K562 (cell line): ENCODE results near the gene SLC2A8. TPM values are rescaled to one million over a fixed set of nuclear protein-coding genes. Genes with fewer than 3 reads are reported as not detected.

Experiments
- BHLHE40 ChIP-seq: IDR thresholded peaks from 2 replicates; pipeline ENCODE4 v1.6.1; 2011; ENCODE audit warnings: low read length, improper control_type of control experiment
- HMGXB4 ChIP-seq: sonication (generic); formaldehyde crosslinking; IDR thresholded peaks from 2 replicates; pipeline ENCODE4 v1.8.1; 2023; ENCODE audit warnings: mild to moderate bottlenecking, missing genetic modification reagents
- KLF16 ChIP-seq: IDR thresholded peaks from 2 replicates; pipeline ENCODE4 v1.6.1; 2016; ENCODE audit warnings: antibody characterized with exemption
- PHF21A ChIP-seq: fragments of 450-650 bp; IDR thresholded peaks from 2 replicates; pipeline ENCODE4 v1.6.1; 2017; ENCODE audit warnings: low read depth, borderline replicate concordance
- RREB1 ChIP-seq: fragments of 250-450 bp; sonication (Bioruptor Pico); IDR thresholded peaks from 2 replicates; pipeline ENCODE4 v1.4.0; 2020
- SMAD3 ChIP-seq: fragments of 450-650 bp; formaldehyde crosslinking; conservative IDR thresholded peaks from 2 replicates; pipeline ENCODE4 v1.4.0; 2020; ENCODE audit warnings: mild to moderate bottlenecking
- SMARCA5 ChIP-seq: fragments of 450-650 bp; IDR thresholded peaks from 2 replicates; pipeline ENCODE4 v1.6.1; 2016
- SMARCB1 ChIP-seq: IDR thresholded peaks from 2 replicates; pipeline ENCODE4 v1.6.1; 2011; ENCODE audit warnings: improper control_type of control experiment, low read depth; ENCODE audit not compliant: insufficient read length
- TCFL5 ChIP-seq: fragments of 250-450 bp; sonication (Bioruptor Pico); conservative IDR thresholded peaks from 2 replicates; pipeline ENCODE4 v1.6.1; 2021; ENCODE audit warnings: mild to moderate bottlenecking, moderate library complexity, matching md5 sums
- THRB ChIP-seq: fragments of 450-650 bp; formaldehyde crosslinking; conservative IDR thresholded peaks from 2 replicates; pipeline ENCODE4 v1.4.0; 2022; ENCODE audit warnings: mild to moderate bottlenecking, missing genetic modification characterization
- ZBTB9 ChIP-seq: fragments of 450-650 bp; formaldehyde crosslinking; IDR thresholded peaks from 2 replicates; pipeline ENCODE4 v1.4.0; 2020; ENCODE audit warnings: mild to moderate bottlenecking, moderate library complexity
- polyA plus RNA-seq, 8 experiments: library from polyadenylated mRNA; depleted of rRNA in 4 of 8; stranded (reverse) in 5 of 8; unstranded in 3 of 8; fragments of >200 nt; fragmentation: Nextera tagmentation in 2 of 8; fragmentation: Illumina TruSeq in 1 of 8; extraction: Ambion mirVana in 2 of 8; extraction: Trizol in 1 of 8; gene quantifications; 2 replicates each; pipeline versions ENCODE4 v1.2.1 to v1.2.3, GENCODE V29; 2011 to 2014; ENCODE audit warnings: inconsistent platforms in 1 of 8, missing spikeins in 1 of 8
- total RNA-seq, 7 experiments: library from RNA; depleted of rRNA in 6 of 7; stranded (reverse); fragments of >200 nt in 6 of 7; fragmentation: Illumina TruSeq in 2 of 7; extraction: Trizol in 2 of 7; gene quantifications; 2 replicates each; pipeline versions ENCODE4 v1.2.1 to v1.2.3, GENCODE V29; 2011 to 2021; ENCODE audit warnings: low replicate concordance in 1 of 7
- TF ChIP-seq, protein P1 (sequence below): IDR thresholded peaks from 3 replicates; pipeline ENCODE4 v1.6.1; 2011; ENCODE audit warnings: borderline replicate concordance, mild to moderate bottlenecking, moderate library complexity; ENCODE audit not compliant: insufficient read length; ENCODE audit errors: extremely low read depth

The SLC2A8 gene
- total and polyA plus RNA-seq, 9 of the 15 experiments (the other 6 are each of a cell fraction or from before 2014, with no cell fraction given) = 0.13 to 12.9 (median 5.2) TPM

GRCh38 chr9:127423934-127424675 is 27.1 kb downstream of the SLC2A8 start, which contains the start of gene ZNF79 (continued):
- TF ChIP-seq RREB1 (CRISPR knock-in tag) (no peak), BHLHE40 (no peak), SMARCA5 (no peak), SMAD3 (no peak), HMGXB4 (CRISPR knock-in tag) (no peak), TCFL5 (CRISPR knock-in tag) (no peak), PHF21A (peak; percentile 68; the same call in 1 of the 2 replicates), SMARCB1 (no peak), ZBTB9 (no peak), KLF16 (no peak), THRB (no peak)
- TF ChIP-seq, protein P1, sequence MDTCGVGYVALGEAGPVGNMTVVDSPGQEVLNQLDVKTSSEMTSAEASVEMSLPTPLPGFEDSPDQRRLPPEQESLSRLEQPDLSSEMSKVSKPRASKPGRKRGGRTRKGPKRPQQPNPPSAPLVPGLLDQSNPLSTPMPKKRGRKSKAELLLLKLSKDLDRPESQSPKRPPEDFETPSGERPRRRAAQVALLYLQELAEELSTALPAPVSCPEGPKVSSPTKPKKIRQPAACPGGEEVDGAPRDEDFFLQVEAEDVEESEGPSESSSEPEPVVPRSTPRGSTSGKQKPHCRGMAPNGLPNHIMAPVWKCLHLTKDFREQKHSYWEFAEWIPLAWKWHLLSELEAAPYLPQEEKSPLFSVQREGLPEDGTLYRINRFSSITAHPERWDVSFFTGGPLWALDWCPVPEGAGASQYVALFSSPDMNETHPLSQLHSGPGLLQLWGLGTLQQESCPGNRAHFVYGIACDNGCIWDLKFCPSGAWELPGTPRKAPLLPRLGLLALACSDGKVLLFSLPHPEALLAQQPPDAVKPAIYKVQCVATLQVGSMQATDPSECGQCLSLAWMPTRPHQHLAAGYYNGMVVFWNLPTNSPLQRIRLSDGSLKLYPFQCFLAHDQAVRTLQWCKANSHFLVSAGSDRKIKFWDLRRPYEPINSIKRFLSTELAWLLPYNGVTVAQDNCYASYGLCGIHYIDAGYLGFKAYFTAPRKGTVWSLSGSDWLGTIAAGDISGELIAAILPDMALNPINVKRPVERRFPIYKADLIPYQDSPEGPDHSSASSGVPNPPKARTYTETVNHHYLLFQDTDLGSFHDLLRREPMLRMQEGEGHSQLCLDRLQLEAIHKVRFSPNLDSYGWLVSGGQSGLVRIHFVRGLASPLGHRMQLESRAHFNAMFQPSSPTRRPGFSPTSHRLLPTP = no peak
